Measurements from ENCODE around the gene JADE2. TPM values are rescaled to one million over a fixed set of nuclear protein-coding genes. Genes with fewer than 3 reads are reported as not detected.

Gene JADE2
- total RNA-seq, 1 experiment from 2014 or later: 39.9 TPM

GRCh38 chr5:134577022-134577795 lies 51.7 kb downstream of the JADE2 start:
- ATAC-seq (peak; percentile 89), DNase-seq (ENCODE audit: low read depth, low spot score) (no peak)
- RAD21 ChIA-PET (ENCODE audit: low non-redundant PET in 1 of 2, low total read pairs in 2 of 2, uncharacterized antibody in 2 of 2, unreplicated experiment in 2 of 2): no interaction called here
- Histone ChIP-seq H3K4me1 (ENCODE audit: control insufficient read depth in 1 of 2, insufficient read depth in 2 of 2, low read length in 2 of 2) (peaks cover 0 to 11% of the 10 kb centered on the region in 2 experiments; a peak in 2 of 4 replicates), H3K9me2 (ENCODE audit: insufficient read depth) (no peaks in the 10 kb centered on the region), H3K9me3 (ENCODE audit: control insufficient read depth in 1 of 2, insufficient read depth in 1 of 2, low read depth in 1 of 2, low read length in 2 of 2) (no peaks in the 10 kb centered on the region), H3K27me3 (ENCODE audit: insufficient read depth, low read length) (no peaks in the 10 kb centered on the region), H3K9ac (ENCODE audit: low read length) (no peak overlapping the region), H3K79me2 (ENCODE audit: insufficient read depth, low read length) (no peaks in the 10 kb centered on the region), H3K36me3 (ENCODE audit: control insufficient read depth in 1 of 2, insufficient read depth in 2 of 2, low read length in 2 of 2) (peaks cover 2 to 20% of the 10 kb centered on the region in 2 experiments; a peak in 3 of 4 replicates), H4K20me1 (ENCODE audit: insufficient read depth) (no peaks in the 10 kb centered on the region), H3K27ac (ENCODE audit: low read depth, low read length) (peak overlapping the region; percentile 3; the same call in 1 of the 2 replicates), H2AFZ (ENCODE audit: low read depth, low read length, poor library complexity, severe bottlenecking) (no peak overlapping the region), H3K4me3 (replicated peaks in 1 of 2; ENCODE audit: low read depth in 1 of 2, low read length in 2 of 2) (no peak overlapping the region), H3K4me2 (ENCODE audit: low read length) (peak overlapping the region; percentile 26; the same call in 1 of the 2 replicates)
- TF ChIP-seq EZH2 (IDR thresholded peaks at IDR 0.05) (no peak), SRF (IDR thresholded peaks at IDR 0.05; ENCODE audit: low read depth) (no peak), RAD21 (IDR thresholded peaks at IDR 0.05; ENCODE audit: low read depth) (no peak), POLR2AphosphoS5 (IDR thresholded peaks at IDR 0.05; ENCODE audit: low read depth, low read length) (no peak)
- POLR2A ChIA-PET: interaction anchor here (1.6 kb wide), 1 partner anchor 10 kb away, joined by 3 read pairs; no protein-coding TSS in a partner anchor
- intact Hi-C loops (cut with micrococcal nuclease): loop anchor here (1.0 to 5.0 kb wide), 3 partner anchors 50 to 274 kb away; partner anchors contain the start of gene JADE2
- CTCF ChIA-PET: interaction anchor here (1.0 to 2.2 kb wide), 4 partner anchors 10 to 277 kb away, joined by 3 to 31 read pairs (median 3); no protein-coding TSS in a partner anchor
- no TSS peak for BruUV-seq (replicated peaks)

DNA sequence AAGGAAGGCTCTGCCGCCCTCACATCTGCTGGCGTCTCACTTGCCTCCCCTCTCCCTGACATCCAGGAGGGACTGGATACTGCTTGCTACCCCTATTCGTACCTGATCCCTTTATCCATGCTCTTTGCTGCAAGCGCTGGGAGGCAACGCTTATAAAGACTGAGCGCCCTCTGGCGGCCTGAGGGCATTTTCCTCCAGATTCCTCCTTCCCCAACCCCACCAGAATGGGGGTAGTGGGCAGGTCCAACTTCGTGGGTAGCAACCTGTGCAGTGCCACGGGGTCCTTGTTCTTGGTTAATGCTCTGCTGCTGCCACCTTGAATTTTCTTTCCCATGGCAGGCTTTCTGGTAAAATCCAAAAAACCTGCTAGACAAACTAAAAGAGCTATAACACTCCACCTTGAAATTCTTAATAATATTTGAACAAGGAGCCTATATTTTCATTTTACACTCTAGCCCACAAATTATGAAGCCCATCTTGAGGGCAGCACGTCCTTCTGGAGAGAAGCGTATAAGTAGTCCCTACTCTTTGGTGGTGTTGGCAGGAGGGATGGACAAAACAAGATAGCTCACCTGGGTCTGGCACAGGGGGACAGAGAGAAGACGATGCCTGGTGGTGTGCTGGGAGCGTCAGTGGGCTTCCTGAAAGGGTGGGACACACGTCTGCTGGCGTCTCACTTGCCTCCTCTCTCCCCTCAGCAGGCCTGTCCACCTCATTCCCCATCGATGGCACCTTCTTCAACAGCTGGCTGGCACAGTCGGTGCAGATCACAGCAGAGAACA lies 52.5 kb downstream of the JADE2 start:
- DNase-seq (ENCODE audit: low read depth, low spot score): peak; percentile 54
- no peak overlapping the region for H3K4me3 ChIP-seq (replicated peaks in 1 of 2; ENCODE audit: low read depth in 1 of 2, low read length in 2 of 2)
- no peaks in the 10 kb centered on the region for H3K9me3 ChIP-seq (ENCODE audit: control insufficient read depth in 1 of 2, insufficient read depth in 1 of 2, low read depth in 1 of 2, low read length in 2 of 2)
- no TSS peak for BruUV-seq (replicated peaks)
- peaks cover 0 to 11% of the 10 kb centered on the region in 2 experiments; a peak in 2 of 4 replicates for H3K4me1 ChIP-seq (ENCODE audit: control insufficient read depth in 1 of 2, insufficient read depth in 2 of 2, low read length in 2 of 2)
- peak; percentile 34 for TF ChIP-seq YY1 (IDR thresholded peaks at IDR 0.05; ENCODE audit: extremely low read depth, insufficient replicate concordance, low read depth, low read length)
- TF ChIP-seq CTCF (IDR thresholded peaks at IDR 0.05 in 2 of 3, conservative IDR thresholded peaks at IDR 0.05 in 1 of 3; ENCODE audit: borderline replicate concordance in 1 of 3, insufficient read depth in 1 of 3, low read depth in 2 of 3, low read length in 2 of 3): peak; percentile 83 to 89 (median 84)
- TF ChIP-seq, protein P1, sequence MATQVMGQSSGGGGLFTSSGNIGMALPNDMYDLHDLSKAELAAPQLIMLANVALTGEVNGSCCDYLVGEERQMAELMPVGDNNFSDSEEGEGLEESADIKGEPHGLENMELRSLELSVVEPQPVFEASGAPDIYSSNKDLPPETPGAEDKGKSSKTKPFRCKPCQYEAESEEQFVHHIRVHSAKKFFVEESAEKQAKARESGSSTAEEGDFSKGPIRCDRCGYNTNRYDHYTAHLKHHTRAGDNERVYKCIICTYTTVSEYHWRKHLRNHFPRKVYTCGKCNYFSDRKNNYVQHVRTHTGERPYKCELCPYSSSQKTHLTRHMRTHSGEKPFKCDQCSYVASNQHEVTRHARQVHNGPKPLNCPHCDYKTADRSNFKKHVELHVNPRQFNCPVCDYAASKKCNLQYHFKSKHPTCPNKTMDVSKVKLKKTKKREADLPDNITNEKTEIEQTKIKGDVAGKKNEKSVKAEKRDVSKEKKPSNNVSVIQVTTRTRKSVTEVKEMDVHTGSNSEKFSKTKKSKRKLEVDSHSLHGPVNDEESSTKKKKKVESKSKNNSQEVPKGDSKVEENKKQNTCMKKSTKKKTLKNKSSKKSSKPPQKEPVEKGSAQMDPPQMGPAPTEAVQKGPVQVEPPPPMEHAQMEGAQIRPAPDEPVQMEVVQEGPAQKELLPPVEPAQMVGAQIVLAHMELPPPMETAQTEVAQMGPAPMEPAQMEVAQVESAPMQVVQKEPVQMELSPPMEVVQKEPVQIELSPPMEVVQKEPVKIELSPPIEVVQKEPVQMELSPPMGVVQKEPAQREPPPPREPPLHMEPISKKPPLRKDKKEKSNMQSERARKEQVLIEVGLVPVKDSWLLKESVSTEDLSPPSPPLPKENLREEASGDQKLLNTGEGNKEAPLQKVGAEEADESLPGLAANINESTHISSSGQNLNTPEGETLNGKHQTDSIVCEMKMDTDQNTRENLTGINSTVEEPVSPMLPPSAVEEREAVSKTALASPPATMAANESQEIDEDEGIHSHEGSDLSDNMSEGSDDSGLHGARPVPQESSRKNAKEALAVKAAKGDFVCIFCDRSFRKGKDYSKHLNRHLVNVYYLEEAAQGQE (IDR thresholded peaks at IDR 0.05; ENCODE audit: low read depth): no peak
- TF ChIP-seq SP1 (IDR thresholded peaks at IDR 0.05; ENCODE audit: low read depth): no peak
- TF ChIP-seq RAD21 (IDR thresholded peaks at IDR 0.05; ENCODE audit: low read depth): peak; percentile 93
- no peak overlapping the region for H2AFZ ChIP-seq (ENCODE audit: low read depth, low read length, poor library complexity, severe bottlenecking)
- no peaks in the 10 kb centered on the region for H3K79me2 ChIP-seq (ENCODE audit: insufficient read depth, low read length)
- ChIA-PET POLR2A (interaction anchor here (1.6 kb wide), 1 partner anchor 9 kb away, joined by 3 read pairs; no protein-coding TSS in a partner anchor), CTCF (interaction anchor here (0.7 to 2.2 kb wide), 8 partner anchors 9 to 278 kb away, joined by 3 to 31 read pairs (median 3); no protein-coding TSS in a partner anchor), RAD21 (ENCODE audit: low non-redundant PET in 1 of 2, low total read pairs in 2 of 2, uncharacterized antibody in 2 of 2, unreplicated experiment in 2 of 2) (no interaction called here)
- ATAC-seq: peak; percentile 83
- H3K9ac ChIP-seq (ENCODE audit: low read length): no peak overlapping the region
- no peak overlapping the region for H3K27ac ChIP-seq (ENCODE audit: low read depth, low read length)
- H3K4me2 ChIP-seq (ENCODE audit: low read length): no peak overlapping the region
- no peaks in the 10 kb centered on the region for H3K27me3 ChIP-seq (ENCODE audit: insufficient read depth, low read length)
- intact Hi-C loops (cut with micrococcal nuclease): loop anchor here (1.0 to 5.0 kb wide), 3 partner anchors 51 to 275 kb away; partner anchors contain the start of gene JADE2
- no peaks in the 10 kb centered on the region for H4K20me1 ChIP-seq (ENCODE audit: insufficient read depth)
- peaks cover 2 to 20% of the 10 kb centered on the region in 2 experiments; a peak in 3 of 4 replicates for H3K36me3 ChIP-seq (ENCODE audit: control insufficient read depth in 1 of 2, insufficient read depth in 2 of 2, low read length in 2 of 2)
- H3K9me2 ChIP-seq (ENCODE audit: insufficient read depth): no peaks in the 10 kb centered on the region
